Kidney (tissue), 14 donors: ENCODE results near the gene STK25. TPM values are rescaled to one million over a fixed set of nuclear protein-coding genes. Genes with fewer than 3 reads are reported as not detected.

Source experiments
- DNase-seq, 5 donors: peaks; one replicate each; pipeline ENCODE4 v3.0.0-alpha.2; 2013 to 2020
- FAIRE-seq: peaks from 2 replicates; lab custom pipeline; 2012; peaks lifted over from hg19 to GRCh38; lab: Jason Lieb, UNC
- H3K27ac ChIP-seq, 2 donors: one replicate each; pipeline ENCODE4 v1.7.0; 2013; ENCODE audit warnings: low read depth in 2 of 2, low read length in 2 of 2, inconsistent platforms in 1 of 2
- H3K27me3 ChIP-seq: one replicate; pipeline ENCODE4 v1.7.1; 2013; ENCODE audit warnings: low read length, inconsistent platforms; ENCODE audit not compliant: control insufficient read depth, insufficient read depth
- H3K36me3 ChIP-seq, 3 donors: one replicate each; pipeline versions ENCODE4 v1.7.0 to v1.7.1; 2013; ENCODE audit warnings: low read length in 3 of 3, control low read depth in 1 of 3, inconsistent platforms in 1 of 3; ENCODE audit not compliant: insufficient read depth in 3 of 3, control insufficient read depth in 2 of 3
- H3K4me1 ChIP-seq, 3 donors: one replicate each; pipeline versions ENCODE4 v1.7.0 to v1.7.1; 2013; ENCODE audit warnings: low read length in 3 of 3, inconsistent platforms in 1 of 3, low read depth in 1 of 3; ENCODE audit not compliant: control insufficient read depth in 2 of 3, insufficient read depth in 2 of 3
- H3K4me3 ChIP-seq, 3 donors: one replicate each; pipeline versions ENCODE4 v1.7.0 to v1.8.1; 2013; ENCODE audit warnings: low read length in 3 of 3, control low read depth in 1 of 3, inconsistent platforms in 1 of 3
- H3K9ac ChIP-seq, 3 donors: one replicate each; pipeline versions ENCODE4 v1.7.0 to v1.7.1; 2013; ENCODE audit warnings: low read length in 3 of 3, control low read depth in 1 of 3, inconsistent platforms in 1 of 3
- H3K9me3 ChIP-seq, 3 donors: one replicate each; pipeline versions ENCODE4 v1.7.0 to v1.7.1; 2013; ENCODE audit warnings: low read length in 3 of 3, control low read depth in 1 of 3, inconsistent platforms in 1 of 3; ENCODE audit not compliant: control insufficient read depth in 2 of 3, insufficient read depth in 1 of 3
- intact Hi-C: fragments of 100-400 bp; cut with DNase I; formaldehyde crosslinking; loops from one replicate; pipeline ENCODE4 v1.11.1; 2022
- polyA plus RNA-seq: library from polyadenylated mRNA; stranded (reverse); fragments of 350-450 nt; fragmentation: Illumina TruSeq; extraction: RNeasy Lipid Tissue Mini Kit (QIAGEN cat#74804); gene quantifications from one replicate; pipeline ENCODE4 v1.2.3, GENCODE V29; 2014; ENCODE audit warnings: low read depth, low replicate concordance; ENCODE audit not compliant: insufficient read depth
- total RNA-seq: library from RNA; stranded (reverse); fragmentation: NEBNext Ultra II Directional; extraction: Animal tissue kit (Norgen Biotek cat#: 25700); gene quantifications from one replicate; pipeline ENCODE4 v1.2.1, GENCODE V29; 2021
- TF ChIP-seq, protein P1 (sequence below): IDR thresholded peaks from 3 replicates; pipeline ENCODE4 v1.5.1; 2012; ENCODE audit warnings: mild to moderate bottlenecking, moderate library complexity, borderline replicate concordance; ENCODE audit not compliant: insufficient read depth; ENCODE audit errors: extremely low read depth
- donor health status: control.
- donor health status: control.
- donor health status: control.
- donor health status: control.
- donor health status: control.
- donor health status: DM: yes; HTN: yes; CAD: no.
- donor health status: Normal renal cell carcinoma (clear cell type).

The STK25 gene
- total and polyA plus RNA-seq, 2 donors from 2014 or later = 119 to 151 TPM

GRCh38 chr2:241539616-241540374 lies 31.4 kb upstream of the STK25 start:
- no peak for DNase-seq
- H3K9ac ChIP-seq = no peak overlapping the region
- peaks cover 2% of the 10 kb centered on the region for H3K27me3 ChIP-seq
- no peak for FAIRE-seq
- no peaks in the 10 kb centered on the region for H3K36me3 ChIP-seq
- H3K27ac ChIP-seq = no peak overlapping the region
- TF ChIP-seq, protein P1, sequence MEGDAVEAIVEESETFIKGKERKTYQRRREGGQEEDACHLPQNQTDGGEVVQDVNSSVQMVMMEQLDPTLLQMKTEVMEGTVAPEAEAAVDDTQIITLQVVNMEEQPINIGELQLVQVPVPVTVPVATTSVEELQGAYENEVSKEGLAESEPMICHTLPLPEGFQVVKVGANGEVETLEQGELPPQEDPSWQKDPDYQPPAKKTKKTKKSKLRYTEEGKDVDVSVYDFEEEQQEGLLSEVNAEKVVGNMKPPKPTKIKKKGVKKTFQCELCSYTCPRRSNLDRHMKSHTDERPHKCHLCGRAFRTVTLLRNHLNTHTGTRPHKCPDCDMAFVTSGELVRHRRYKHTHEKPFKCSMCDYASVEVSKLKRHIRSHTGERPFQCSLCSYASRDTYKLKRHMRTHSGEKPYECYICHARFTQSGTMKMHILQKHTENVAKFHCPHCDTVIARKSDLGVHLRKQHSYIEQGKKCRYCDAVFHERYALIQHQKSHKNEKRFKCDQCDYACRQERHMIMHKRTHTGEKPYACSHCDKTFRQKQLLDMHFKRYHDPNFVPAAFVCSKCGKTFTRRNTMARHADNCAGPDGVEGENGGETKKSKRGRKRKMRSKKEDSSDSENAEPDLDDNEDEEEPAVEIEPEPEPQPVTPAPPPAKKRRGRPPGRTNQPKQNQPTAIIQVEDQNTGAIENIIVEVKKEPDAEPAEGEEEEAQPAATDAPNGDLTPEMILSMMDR = no peak
- no peak overlapping the region for H3K4me3 ChIP-seq
- H3K4me1 ChIP-seq = peaks cover 0 to 3% (median 0%) of the 10 kb centered on the region in 3 donors
- no peaks in the 10 kb centered on the region for H3K9me3 ChIP-seq
- intact Hi-C loops = no loop called here

- Histone ChIP-seq H3K4me3 (no peak overlapping the region), H3K9me3 (no peaks in the 10 kb centered on the region), H3K36me3 (no peaks in the 10 kb centered on the region), H3K27me3 (peaks cover 2% of the 10 kb centered on the region), H3K27ac (no peak overlapping the region), H3K9ac (no peak overlapping the region), H3K4me1 (peaks cover 0 to 3% (median 0%) of the 10 kb centered on the region in 3 donors)
- intact Hi-C loops = no loop called here
- no peak for DNase-seq
- no peak for FAIRE-seq
- TF ChIP-seq, protein P1 = no peak
These were observed 30.6 kb upstream of the STK25 start for GRCh38 chr2:241538838-241539615.

GRCh38 chr2:241535871-241536655 lies 27.7 kb upstream of the STK25 start:
- Histone ChIP-seq H3K4me3 (no peak overlapping the region), H3K9me3 (no peaks in the 10 kb centered on the region), H3K9ac (no peak overlapping the region), H3K36me3 (no peaks in the 10 kb centered on the region), H3K27me3 (no peaks in the 10 kb centered on the region), H3K27ac (no peak overlapping the region), H3K4me1 (no peaks in the 10 kb centered on the region)
- TF ChIP-seq, protein P1 = no peak
- intact Hi-C loops = no loop called here
- DNase-seq (no peak), FAIRE-seq (no peak)
